Adrenal gland (tissue), 19 donors: Measurements from ENCODE around the gene SAMD4A. TPM values are rescaled to one million over a fixed set of nuclear protein-coding genes. Genes with fewer than 3 reads are reported as not detected.

Source experiments
- DNase-seq, 7 donors: peaks; one replicate each; pipeline ENCODE4 v3.0.0-alpha.2; 2019 to 2020
- H3K27ac ChIP-seq, 5 donors: fragments of 200-600 bp; sonication (generic) in 4 of 5; 1 replicate in 3 of 5; 2 replicates in 2 of 5; pipeline versions ENCODE4 v1.5.1 to v1.8.0; 2016 to 2020; ENCODE audit warnings: mild to moderate bottlenecking in 1 of 5
- H3K27me3 ChIP-seq: fragments of 200-600 bp; 2 replicates; pipeline ENCODE4 v1.8.0; 2021
- H3K36me3 ChIP-seq, 2 donors: fragments of 200-600 bp; replicated peaks in 1 of 2; 1 replicate in 1 of 2; 2 replicates in 1 of 2; pipeline versions ENCODE4 v1.5.1 to v1.8.0; 2018 to 2022
- H3K4me1 ChIP-seq, 2 donors: fragments of 200-600 bp; replicated peaks in 1 of 2; 1 replicate in 1 of 2; 2 replicates in 1 of 2; pipeline versions ENCODE4 v1.5.1 to v1.8.0; 2018 to 2021
- H3K4me3 ChIP-seq, 4 donors: fragments of 200-600 bp; sonication (generic) in 3 of 4; one replicate each; pipeline ENCODE4 v1.5.1; 2016 to 2018
- H3K9me3 ChIP-seq, 3 donors: fragments of 200-600 bp; sonication (generic) in 1 of 3; replicated peaks in 1 of 3; 1 replicate in 2 of 3; 2 replicates in 1 of 3; pipeline versions ENCODE4 v1.5.1 to v1.8.0; 2016 to 2021
- CTCF ChIP-seq, 6 experiments: fragments of 450-650 bp in 4 of 6; fragments of 200-600 bp in 2 of 6; sonication (generic) in 1 of 6; IDR thresholded peaks; 1 replicate in 5 of 6; 2 replicates in 1 of 6; pipeline versions ENCODE4 v1.5.1 to v1.8.0; 2016 to 2021; ENCODE audit warnings: antibody characterized with exemption in 6 of 6, mild to moderate bottlenecking in 2 of 6, moderate library complexity in 1 of 6
- POLR2A ChIP-seq, 2 donors: fragments of 450-650 bp; IDR thresholded peaks; one replicate each; pipeline ENCODE4 v1.6.1; 2017; ENCODE audit warnings: antibody characterized with exemption in 2 of 2, mild to moderate bottlenecking in 2 of 2, moderate library complexity in 1 of 2
- WGBS, 4 donors: extraction: QIAGEN DNeasy Blood & Tissue Kit in 2 of 4; methylation state at CpG; one replicate each; pipeline versions ENCODE4 v1.1.5 to v1.1.7; 2013 to 2017; 5-methylcytosine and 5-hydroxymethylcytosine counted together
- intact Hi-C, 2 donors: fragments of 100-400 bp; cut with DNase I; formaldehyde crosslinking; loops; one replicate each; pipeline versions ENCODE4 v1.14.1 to v1.15.0; 2022 to 2023
- long read RNA-seq, 10 donors: library from polyadenylated mRNA in 3 of 10; unstranded in 2 of 10; stranded (forward) in 1 of 10; transcript quantifications; one replicate each; pipeline ENCODE4 v2.0.0 and lab custom pipeline, GENCODE V29; 2021 to 2026
- polyA plus RNA-seq, 3 donors: library from polyadenylated mRNA; stranded (reverse); fragments of 200-250 nt in 2 of 3; fragments of 350-450 nt in 1 of 3; fragmentation: Illumina TruSeq in 1 of 3; extraction: RNeasy Lipid Tissue Mini Kit (QIAGEN cat#74804) in 1 of 3; gene quantifications; one replicate each; pipeline ENCODE4 v1.2.3, GENCODE V29; 2013 to 2014
- total RNA-seq, 9 donors: library from RNA; depleted of rRNA in 4 of 9; stranded (reverse); fragments of >200 nt in 4 of 9; fragments of 120-200 nt in 1 of 9; fragmentation: NEBNext Ultra II Directional in 1 of 9; extraction: Animal tissue kit (Norgen Biotek cat#: 25700) in 1 of 9; gene quantifications; one replicate each; pipeline versions ENCODE4 v1.1.0 to v1.2.4, GENCODE V29; 2013 to 2023
- donor health status: healthy with polysubstance abuse.
- donor health status: Bipolar disorder and iron deficiency.
- donor health status: DM: yes; HTN: yes; CAD: no.
- donor health status: DM: no; HTN: no; CAD: no.
- donor health status: DM: no; HTN: no; CAD: no.
- donor health status: DM: yes; HTN: yes; CAD: no.

The SAMD4A gene, protein sequence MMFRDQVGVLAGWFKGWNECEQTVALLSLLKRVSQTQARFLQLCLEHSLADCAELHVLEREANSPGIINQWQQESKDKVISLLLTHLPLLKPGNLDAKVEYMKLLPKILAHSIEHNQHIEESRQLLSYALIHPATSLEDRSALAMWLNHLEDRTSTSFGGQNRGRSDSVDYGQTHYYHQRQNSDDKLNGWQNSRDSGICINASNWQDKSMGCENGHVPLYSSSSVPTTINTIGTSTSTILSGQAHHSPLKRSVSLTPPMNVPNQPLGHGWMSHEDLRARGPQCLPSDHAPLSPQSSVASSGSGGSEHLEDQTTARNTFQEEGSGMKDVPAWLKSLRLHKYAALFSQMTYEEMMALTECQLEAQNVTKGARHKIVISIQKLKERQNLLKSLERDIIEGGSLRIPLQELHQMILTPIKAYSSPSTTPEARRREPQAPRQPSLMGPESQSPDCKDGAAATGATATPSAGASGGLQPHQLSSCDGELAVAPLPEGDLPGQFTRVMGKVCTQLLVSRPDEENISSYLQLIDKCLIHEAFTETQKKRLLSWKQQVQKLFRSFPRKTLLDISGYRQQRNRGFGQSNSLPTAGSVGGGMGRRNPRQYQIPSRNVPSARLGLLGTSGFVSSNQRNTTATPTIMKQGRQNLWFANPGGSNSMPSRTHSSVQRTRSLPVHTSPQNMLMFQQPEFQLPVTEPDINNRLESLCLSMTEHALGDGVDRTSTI
- total RNA-seq (10 to 100 TPM in 5 of 9 donors, 1 to 10 TPM in 4; 3.1 to 13.2 (median 10.2) TPM), polyA plus RNA-seq (1 to 10 TPM; 2.2 to 7.0 (median 3.0) TPM)
- long read RNA-seq, donor 1, result 0 reads
- long read RNA-seq, donor 2, result 0 reads
- long read RNA-seq, donor 3, result 0 reads
- long read RNA-seq, donor 4, partial matches to known transcripts, result 2 of 4 reads
- long read RNA-seq, donor 4, other reads (novel, unspliced or antisense), result 0 of 4 reads
- long read RNA-seq, donor 5, result 0 reads
- long read RNA-seq, donor 6, partial matches to known transcripts, result 0 of 2 reads
- long read RNA-seq, donor 6, other reads (novel, unspliced or antisense), result 2 of 2 reads
- long read RNA-seq, donor 7, result 0 reads
- long read RNA-seq, donor 8, result 0 reads
- long read RNA-seq, donor 9, result 0 reads
- long read RNA-seq, donor 10, result 0 reads

- WGBS, 4 donors, result 0 to 1% (median 0%) methylated on average over 3 to 91 of the region's 91 CpGs
- peaks cover 0 to 23% of the 10 kb centered on the region in 2 donors for H3K4me1 ChIP-seq
- H3K27me3 ChIP-seq, result no peaks in the 10 kb centered on the region
- no peaks in the 10 kb centered on the region for H3K36me3 ChIP-seq
- H3K27ac ChIP-seq, result peak within 1 kb of the TSS; percentile 96 to 99 (median 98)
- intact Hi-C loops, result loop anchor here (5.0 to 10.0 kb wide), 2 partner anchors 126 to 238 kb away; no protein-coding TSS in a partner anchor
- H3K4me3 ChIP-seq, result peak within 1 kb of the TSS; percentile 27 to 67 (median 58)
- TF ChIP-seq CTCF (IDR thresholded peaks at IDR 0.05) (peak in 5 of 6 experiments; percentile 25 to 40 (median 38)), POLR2A (IDR thresholded peaks at IDR 0.05) (peak; percentile 67 to 70)
- DNase-seq, result peak; percentile 74 to 90 (median 81)
- no peaks in the 10 kb centered on the region for H3K9me3 ChIP-seq
Measured at GRCh38 chr14:54566410-54567223, at the start of gene SAMD4A. TSS of gene SAMD4A (plus strand) at chr14:54567128. CDS start at chr14:54567917, 789 bp downstream.

DNA sequence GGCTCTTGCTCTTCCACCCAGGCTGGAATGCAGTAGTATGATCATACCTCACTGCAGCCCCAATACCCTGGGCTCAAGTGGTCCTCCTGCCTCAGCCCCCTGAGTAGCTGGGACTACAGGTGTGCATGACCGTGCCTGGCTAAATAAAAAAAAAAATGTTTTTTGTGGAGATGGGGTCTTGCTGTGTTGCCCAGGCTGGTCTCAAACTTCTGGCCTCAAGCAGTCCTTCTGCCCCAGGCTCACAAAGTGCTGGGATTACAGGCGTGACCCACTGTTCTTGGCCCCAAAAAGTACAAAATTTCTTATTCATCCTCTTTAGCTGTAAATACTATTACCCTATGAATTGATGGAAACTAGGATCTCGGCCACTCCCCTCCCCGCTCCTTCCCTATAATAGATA is 42.5 kb upstream of the SAMD4A start:
- H3K9me3 ChIP-seq, result no peaks in the 10 kb centered on the region
- H3K4me1 ChIP-seq, result peaks cover 0 to 2% of the 10 kb centered on the region in 2 donors
- TF ChIP-seq POLR2A (IDR thresholded peaks at IDR 0.05), result no peak
- no peak for TF ChIP-seq CTCF (IDR thresholded peaks at IDR 0.05)
- no peak for DNase-seq
- H3K27me3 ChIP-seq, result no peaks in the 10 kb centered on the region
- no peak overlapping the region for H3K4me3 ChIP-seq
- 92 to 97% (median 93%) methylated on average over 4 of the region's 4 CpGs for WGBS, 4 donors
- intact Hi-C loops, result no loop called here
- H3K36me3 ChIP-seq, result peaks cover 0 to 27% of the 10 kb centered on the region in 2 donors
- no peak overlapping the region for H3K27ac ChIP-seq

DNA sequence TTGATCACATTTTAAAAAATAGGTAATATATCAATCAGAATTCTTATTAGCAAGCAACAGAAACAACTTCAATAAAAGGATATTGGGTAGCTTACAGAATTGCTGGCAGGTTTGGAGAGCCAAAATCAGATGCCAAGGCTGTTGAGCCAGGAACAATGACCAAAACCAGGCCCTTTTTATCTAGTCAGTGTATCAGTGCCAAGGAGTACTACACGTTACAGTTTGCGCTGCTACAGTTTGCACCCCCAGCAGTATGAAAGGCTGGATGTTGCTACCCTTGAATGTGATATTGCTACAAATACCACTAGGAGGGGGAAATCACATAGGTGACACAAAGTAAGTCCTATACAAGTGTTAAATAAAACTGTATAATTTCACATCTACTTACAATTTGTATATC is 38.0 kb upstream of the SAMD4A start:
- WGBS, 4 donors, result 54 to 83% (median 62%) methylated on average over 2 of the region's 2 CpGs

More for the DNA sequence above, 38.0 kb upstream of the SAMD4A start:
- H3K4me3 ChIP-seq, result no peak overlapping the region
- TF ChIP-seq POLR2A (IDR thresholded peaks at IDR 0.05), result no peak
- no peak for TF ChIP-seq CTCF (IDR thresholded peaks at IDR 0.05)
- no peaks in the 10 kb centered on the region for H3K9me3 ChIP-seq
- H3K36me3 ChIP-seq, result peaks cover 0 to 11% of the 10 kb centered on the region in 2 donors
- no peak for DNase-seq
- no peak overlapping the region for H3K27ac ChIP-seq
- H3K4me1 ChIP-seq, result peaks cover 0 to 12% of the 10 kb centered on the region in 2 donors
- no peaks in the 10 kb centered on the region for H3K27me3 ChIP-seq
- intact Hi-C loops, result no loop called here
